Vagina (tissue), 2 donors: ENCODE measurements around the gene SAMD1. TPM values are rescaled to one million over a fixed set of nuclear protein-coding genes. Genes with fewer than 3 reads are reported as not detected.

Experiments used
- DNase-seq, 2 donors: peaks; one replicate each; pipeline ENCODE4 v3.0.0-alpha.2; 2017; ENCODE audit errors: extremely low spot score in 2 of 2
- H3K27ac ChIP-seq: fragments of 200-600 bp; sonication (generic); one replicate; pipeline ENCODE4 v1.5.1; 2019
- H3K27me3 ChIP-seq: fragments of 200-600 bp; sonication (generic); one replicate; pipeline ENCODE4 v1.5.1; 2019
- H3K36me3 ChIP-seq, 2 donors: fragments of 200-600 bp; sonication (generic); one replicate each; pipeline ENCODE4 v1.5.1; 2017 to 2019
- H3K4me1 ChIP-seq: fragments of 200-600 bp; sonication (generic); one replicate; pipeline ENCODE4 v1.5.1; 2019
- H3K4me3 ChIP-seq, 2 donors: fragments of 200-600 bp; sonication (generic); 1 replicate in 1 of 2; 2 replicates in 1 of 2; pipeline ENCODE4 v1.5.1; 2016 to 2019
- H3K9me3 ChIP-seq: fragments of 200-600 bp; sonication (generic); one replicate; pipeline ENCODE4 v1.5.1; 2019
- POLR2A ChIP-seq, 2 donors: fragments of 450-650 bp; IDR thresholded peaks; one replicate each; pipeline ENCODE4 v1.6.1; 2017; ENCODE audit warnings: antibody characterized with exemption in 2 of 2, mild to moderate bottlenecking in 2 of 2, moderate library complexity in 2 of 2
- POLR2AphosphoS5 ChIP-seq, 2 donors: sonication (generic); formaldehyde crosslinking; IDR thresholded peaks; one replicate each; pipeline ENCODE4 v1.9.0; 2017; ENCODE audit warnings: antibody characterized with exemption in 2 of 2, mild to moderate bottlenecking in 2 of 2, low read depth in 1 of 2; ENCODE audit not compliant: insufficient read depth in 1 of 2
- intact Hi-C: fragments of 100-400 bp; cut with DNase I; formaldehyde crosslinking; loops from one replicate; pipeline ENCODE4 v1.15.1; 2023
- total RNA-seq: library from RNA; depleted of rRNA; stranded (reverse); fragments of >200 nt; gene quantifications from one replicate; pipeline ENCODE4 v1.2.3, GENCODE V29; 2016
- TF ChIP-seq, protein P1 (sequence below), 3 experiments: fragments of 450-650 bp in 2 of 3; fragments of 200-600 bp in 1 of 3; sonication (generic) in 1 of 3; IDR thresholded peaks; one replicate each; pipeline ENCODE4 v1.5.1; 2017 to 2019; ENCODE audit warnings: antibody characterized with exemption in 3 of 3, mild to moderate bottlenecking in 2 of 3, moderate library complexity in 2 of 3

The SAMD1 gene
- 6.9 TPM for total RNA-seq

DNA sequence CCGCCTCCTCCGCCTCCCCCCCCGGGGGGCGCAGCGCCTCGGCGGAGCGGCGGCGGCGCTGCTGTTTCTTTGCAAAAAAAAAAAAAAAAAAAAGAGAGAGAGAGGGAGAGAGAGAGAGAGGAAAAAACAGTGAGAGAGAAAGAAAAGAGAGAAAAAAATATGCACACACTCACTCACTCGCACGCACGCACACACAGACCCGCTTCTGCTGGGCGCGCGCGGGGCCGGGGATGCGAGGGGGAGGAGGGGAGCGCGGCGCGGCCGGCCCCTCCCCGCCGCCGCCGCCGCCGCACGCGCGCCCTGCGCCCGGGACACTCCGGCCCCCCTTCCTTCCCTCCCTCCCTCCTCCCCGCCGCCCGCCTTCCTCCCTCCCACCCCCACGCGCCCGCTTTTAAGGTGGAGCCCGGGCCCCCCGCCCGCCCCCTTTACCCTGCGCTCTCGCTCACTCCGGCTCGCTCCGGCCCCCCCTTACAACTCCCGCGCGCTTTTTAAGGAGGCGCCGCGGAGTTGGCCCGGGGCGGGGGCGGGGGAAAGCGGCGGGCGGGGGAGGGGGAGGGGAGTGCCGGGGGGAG lies at the start of gene SAMD1:
Gene SAMD1, minus strand, starts transcription at position 243 of the 572 bp plus-strand sequence.
- H3K36me3 ChIP-seq, result peaks cover 0 to 6% of the 10 kb centered on the region in 2 donors
- H3K27me3 ChIP-seq, result no peaks in the 10 kb centered on the region
- H3K9me3 ChIP-seq, result peaks cover 3% of the 10 kb centered on the region
- H3K4me1 ChIP-seq, result peaks cover 14% of the 10 kb centered on the region
- no peak for DNase-seq
- no peak for TF ChIP-seq POLR2A (IDR thresholded peaks at IDR 0.05)
- no peak for TF ChIP-seq POLR2AphosphoS5 (IDR thresholded peaks at IDR 0.05; ENCODE audit: insufficient read depth in 1 of 2, low read depth in 1 of 2)
- TF ChIP-seq, protein P1, sequence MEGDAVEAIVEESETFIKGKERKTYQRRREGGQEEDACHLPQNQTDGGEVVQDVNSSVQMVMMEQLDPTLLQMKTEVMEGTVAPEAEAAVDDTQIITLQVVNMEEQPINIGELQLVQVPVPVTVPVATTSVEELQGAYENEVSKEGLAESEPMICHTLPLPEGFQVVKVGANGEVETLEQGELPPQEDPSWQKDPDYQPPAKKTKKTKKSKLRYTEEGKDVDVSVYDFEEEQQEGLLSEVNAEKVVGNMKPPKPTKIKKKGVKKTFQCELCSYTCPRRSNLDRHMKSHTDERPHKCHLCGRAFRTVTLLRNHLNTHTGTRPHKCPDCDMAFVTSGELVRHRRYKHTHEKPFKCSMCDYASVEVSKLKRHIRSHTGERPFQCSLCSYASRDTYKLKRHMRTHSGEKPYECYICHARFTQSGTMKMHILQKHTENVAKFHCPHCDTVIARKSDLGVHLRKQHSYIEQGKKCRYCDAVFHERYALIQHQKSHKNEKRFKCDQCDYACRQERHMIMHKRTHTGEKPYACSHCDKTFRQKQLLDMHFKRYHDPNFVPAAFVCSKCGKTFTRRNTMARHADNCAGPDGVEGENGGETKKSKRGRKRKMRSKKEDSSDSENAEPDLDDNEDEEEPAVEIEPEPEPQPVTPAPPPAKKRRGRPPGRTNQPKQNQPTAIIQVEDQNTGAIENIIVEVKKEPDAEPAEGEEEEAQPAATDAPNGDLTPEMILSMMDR (IDR thresholded peaks at IDR 0.05), result no peak
- intact Hi-C loops, result no loop called here
- peak within 1 kb of the TSS; percentile 63 to 68 for H3K4me3 ChIP-seq
- peak within 1 kb of the TSS; percentile 94 for H3K27ac ChIP-seq

DNA sequence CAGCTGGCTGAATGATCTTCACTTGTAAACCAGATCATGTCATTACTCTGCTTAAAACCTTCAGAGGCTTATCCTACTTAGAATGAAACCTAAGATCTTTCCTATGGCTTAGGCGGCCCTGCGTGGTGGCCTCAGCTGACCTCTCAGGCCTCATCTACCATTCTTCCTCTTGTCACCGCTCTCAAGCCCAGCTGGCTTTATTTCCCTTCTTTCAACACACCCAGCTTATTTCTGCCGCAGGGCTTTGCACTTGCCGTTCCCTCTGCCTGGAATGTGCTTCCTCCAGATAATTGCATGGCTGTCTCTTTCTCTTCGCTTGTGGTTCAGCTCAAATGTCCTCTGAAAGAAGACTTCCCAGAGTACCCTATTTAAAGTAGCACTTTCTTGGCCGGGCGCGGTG lies 49.4 kb upstream of the SAMD1 start:
- H3K27ac ChIP-seq, result no peak overlapping the region
- H3K27me3 ChIP-seq, result no peaks in the 10 kb centered on the region
- no peak overlapping the region for H3K4me3 ChIP-seq
- no peaks in the 10 kb centered on the region for H3K9me3 ChIP-seq
- no peak for DNase-seq
- TF ChIP-seq POLR2A (IDR thresholded peaks at IDR 0.05), result no peak
- intact Hi-C loops, result loop anchor here (5.0 to 10.0 kb wide), 2 partner anchors 68 to 335 kb away; partner anchors contain the start of genes MISP3 and PTGER1
- H3K4me1 ChIP-seq, result peaks cover 18% of the 10 kb centered on the region
- H3K36me3 ChIP-seq, result no peaks in the 10 kb centered on the region

DNA sequence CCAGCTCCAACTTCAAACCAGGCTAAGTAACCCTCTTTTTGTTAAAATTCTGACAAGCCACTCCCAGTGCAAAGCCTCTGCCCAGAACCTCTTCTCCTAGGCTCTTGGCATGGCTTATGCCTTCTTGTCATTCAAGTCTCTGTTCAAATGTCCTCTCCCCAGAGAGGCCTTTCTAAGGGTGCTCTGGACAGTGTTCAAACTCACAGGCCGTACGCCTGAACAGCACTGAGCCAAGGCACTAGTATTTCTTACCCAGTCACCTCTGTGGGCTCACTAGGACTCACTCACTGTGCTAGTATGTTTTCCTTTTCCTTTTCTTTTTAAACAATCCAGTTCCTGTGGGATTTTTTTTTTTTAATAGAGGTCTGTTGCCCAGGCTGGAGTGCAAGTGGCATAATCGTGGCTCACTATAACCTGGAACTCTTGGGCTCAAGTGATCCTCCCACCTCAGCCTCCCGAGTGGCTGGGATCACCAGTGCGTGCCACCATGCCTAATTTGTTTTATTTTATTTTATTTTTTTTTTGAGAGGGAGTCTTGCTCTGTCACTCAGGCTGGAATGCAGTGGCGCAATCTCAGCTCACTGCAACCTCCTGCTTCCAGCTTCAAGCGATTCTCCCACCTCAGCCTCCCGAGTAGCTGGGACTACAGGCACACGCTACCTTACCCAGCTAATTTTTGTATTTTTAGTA lies 48.2 kb upstream of the SAMD1 start:
- DNase-seq, result no peak
- no peak overlapping the region for H3K4me3 ChIP-seq
- H3K27ac ChIP-seq, result no peak overlapping the region
- H3K9me3 ChIP-seq, result no peaks in the 10 kb centered on the region
- H3K27me3 ChIP-seq, result no peaks in the 10 kb centered on the region
- TF ChIP-seq, protein P1 (IDR thresholded peaks at IDR 0.05), result no peak
- no peak for TF ChIP-seq POLR2AphosphoS5 (IDR thresholded peaks at IDR 0.05; ENCODE audit: insufficient read depth in 1 of 2, low read depth in 1 of 2)
- H3K36me3 ChIP-seq, result no peaks in the 10 kb centered on the region
- intact Hi-C loops, result loop anchor here (5.0 kb wide), 1 partner anchor 66 kb away; the partner anchor contains the start of gene MISP3
- peaks cover 18% of the 10 kb centered on the region for H3K4me1 ChIP-seq

DNA sequence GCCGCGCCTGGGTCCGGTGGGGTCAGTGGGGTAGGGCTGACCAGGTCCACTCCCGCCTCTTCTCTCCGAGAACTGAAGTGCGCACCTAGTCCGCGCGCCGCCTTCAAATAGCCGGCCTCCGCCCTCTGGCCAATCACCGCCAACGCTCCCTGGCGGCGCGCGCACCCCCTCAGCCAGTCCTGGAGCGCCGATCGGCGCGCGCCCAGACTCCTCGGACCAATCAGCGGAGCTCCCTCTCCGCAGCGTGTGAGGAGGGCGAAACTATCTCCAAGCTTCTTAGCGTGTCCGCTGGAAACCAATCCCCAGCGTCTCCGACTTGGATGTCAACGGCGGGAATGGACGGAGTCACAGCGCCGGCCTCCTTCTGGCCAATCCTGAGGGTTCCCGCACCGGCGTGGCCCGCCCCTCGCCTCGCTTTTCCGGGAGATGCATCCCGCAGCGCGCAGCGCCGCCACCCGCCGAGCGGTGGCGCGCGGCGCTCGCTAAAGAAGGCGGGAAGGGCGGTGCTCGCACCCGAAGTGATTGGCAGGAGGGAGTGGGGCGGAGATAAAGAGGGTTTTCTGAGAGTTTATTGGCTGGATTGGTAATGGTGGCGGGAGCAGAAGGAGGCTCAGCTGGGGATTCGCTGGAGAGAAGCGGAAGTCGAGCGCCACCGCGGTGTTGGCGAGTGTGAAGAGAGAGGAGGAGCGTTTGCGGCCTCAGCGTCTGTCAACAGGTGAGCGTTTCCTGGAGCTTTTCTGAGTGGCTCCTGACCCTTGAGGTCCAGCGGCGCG lies 46.1 kb upstream of the SAMD1 start, which contains the start of gene ASF1B:
Gene ASF1B, minus strand, starts transcription at position 81 of the 773 bp plus-strand sequence. CDS start 133 bp downstream, outside the sequence.
- TF ChIP-seq POLR2A (IDR thresholded peaks at IDR 0.05), result peak in 1 of 2 donors; percentile 49
- TF ChIP-seq, protein P1 (IDR thresholded peaks at IDR 0.05), result peak; percentile 74 to 95 (median 79)
- peak; percentile 85 to 86 for TF ChIP-seq POLR2AphosphoS5 (IDR thresholded peaks at IDR 0.05; ENCODE audit: insufficient read depth in 1 of 2, low read depth in 1 of 2)
- peak within 1 kb of the TSS; percentile 93 for H3K27ac ChIP-seq
- peak within 1 kb of the TSS; percentile 81 to 93 for H3K4me3 ChIP-seq
- H3K4me1 ChIP-seq, result peaks cover 18% of the 10 kb centered on the region
- no peaks in the 10 kb centered on the region for H3K27me3 ChIP-seq
- DNase-seq, result peak; percentile 99 to 100
- intact Hi-C loops, result loop anchor here (5.0 kb wide), 1 partner anchor 64 kb away; the partner anchor contains the start of gene MISP3
- no peaks in the 10 kb centered on the region for H3K9me3 ChIP-seq
- no peaks in the 10 kb centered on the region for H3K36me3 ChIP-seq

DNA sequence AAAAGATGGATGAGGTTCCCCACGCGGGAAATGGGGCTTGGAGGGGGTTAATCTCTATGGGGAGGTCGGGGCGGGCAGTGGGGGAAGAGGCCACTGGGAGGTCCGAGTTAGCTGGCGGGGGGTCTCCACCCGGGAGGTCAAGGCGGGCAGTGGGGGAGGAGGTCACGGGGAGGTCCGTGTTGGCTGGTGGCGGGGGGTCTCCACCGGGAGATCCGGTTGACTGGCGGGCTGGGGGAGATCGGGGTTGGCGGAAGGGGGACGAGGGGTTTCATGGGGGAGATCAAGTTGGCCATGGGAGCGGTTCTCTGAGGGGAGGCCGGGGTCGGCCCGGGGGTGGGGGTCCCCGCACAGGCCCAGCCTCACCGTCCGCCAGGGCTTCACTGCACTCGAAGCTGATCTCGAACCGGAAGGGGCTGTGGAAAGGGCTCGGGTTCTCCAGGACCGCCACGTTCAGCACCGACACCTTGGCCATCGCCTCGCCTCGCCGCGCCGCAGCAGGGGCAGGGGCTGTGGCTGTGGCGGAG lies 45.5 kb upstream of the SAMD1 start:
- no peaks in the 10 kb centered on the region for H3K27me3 ChIP-seq
- intact Hi-C loops, result loop anchor here (5.0 kb wide), 1 partner anchor 64 kb away; the partner anchor contains the start of gene MISP3
- TF ChIP-seq, protein P1 (IDR thresholded peaks at IDR 0.05), result no peak
- no peak for TF ChIP-seq POLR2A (IDR thresholded peaks at IDR 0.05)
- TF ChIP-seq POLR2AphosphoS5 (IDR thresholded peaks at IDR 0.05; ENCODE audit: insufficient read depth in 1 of 2, low read depth in 1 of 2), result no peak

More for the DNA sequence above, 45.5 kb upstream of the SAMD1 start:
- Histone ChIP-seq H3K9me3 (no peaks in the 10 kb centered on the region), H3K36me3 (no peaks in the 10 kb centered on the region), H3K4me3 (peak overlapping the region; percentile 56 to 81), H3K4me1 (peaks cover 18% of the 10 kb centered on the region), H3K27ac (peak overlapping the region; percentile 42)
- DNase-seq, result no peak
